Loucy (cell line): Measurements from ENCODE around the gene ITPKB.

ENCODE experiments used
- EZH2phosphoT487 ChIP-seq: fragments of 200-600 bp; IDR thresholded peaks from 2 replicates; pipeline ENCODE4 v1.6.1; 2018; ENCODE audit warnings: antibody characterized with exemption, mild to moderate bottlenecking, moderate library complexity, borderline replicate concordance
- TF ChIP-seq, protein P1 (sequence below): fragments of 200-600 bp; sonication (generic); conservative IDR thresholded peaks from 2 replicates; pipeline ENCODE4 v1.5.1; 2014; ENCODE audit warnings: mild to moderate bottlenecking, antibody characterized with exemption, low read length

DNA sequence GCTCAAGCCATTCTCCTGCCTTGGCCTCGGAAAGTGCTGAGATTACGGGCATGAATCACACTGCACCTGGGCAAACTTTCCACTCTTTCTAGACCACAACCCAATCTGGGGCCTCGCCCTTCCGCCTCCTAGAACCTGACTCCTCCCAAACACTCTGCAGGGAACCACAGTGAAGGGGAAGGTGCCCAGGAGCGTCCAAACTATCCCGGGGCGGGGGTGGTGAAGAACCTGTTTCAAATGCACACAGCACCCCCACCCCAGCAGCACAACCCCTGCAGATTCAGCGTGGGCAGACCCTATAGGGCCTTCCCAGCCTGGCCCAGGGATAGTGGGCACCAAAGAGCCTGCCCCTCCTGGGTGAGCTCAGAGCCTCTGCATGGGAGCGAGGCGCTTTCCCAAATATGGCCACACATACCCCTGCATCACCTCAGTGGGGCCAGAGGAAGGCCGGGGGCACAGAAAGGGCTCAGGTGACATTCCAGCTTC, 103.6 kb downstream of the ITPKB start:
- TF ChIP-seq, protein P1, sequence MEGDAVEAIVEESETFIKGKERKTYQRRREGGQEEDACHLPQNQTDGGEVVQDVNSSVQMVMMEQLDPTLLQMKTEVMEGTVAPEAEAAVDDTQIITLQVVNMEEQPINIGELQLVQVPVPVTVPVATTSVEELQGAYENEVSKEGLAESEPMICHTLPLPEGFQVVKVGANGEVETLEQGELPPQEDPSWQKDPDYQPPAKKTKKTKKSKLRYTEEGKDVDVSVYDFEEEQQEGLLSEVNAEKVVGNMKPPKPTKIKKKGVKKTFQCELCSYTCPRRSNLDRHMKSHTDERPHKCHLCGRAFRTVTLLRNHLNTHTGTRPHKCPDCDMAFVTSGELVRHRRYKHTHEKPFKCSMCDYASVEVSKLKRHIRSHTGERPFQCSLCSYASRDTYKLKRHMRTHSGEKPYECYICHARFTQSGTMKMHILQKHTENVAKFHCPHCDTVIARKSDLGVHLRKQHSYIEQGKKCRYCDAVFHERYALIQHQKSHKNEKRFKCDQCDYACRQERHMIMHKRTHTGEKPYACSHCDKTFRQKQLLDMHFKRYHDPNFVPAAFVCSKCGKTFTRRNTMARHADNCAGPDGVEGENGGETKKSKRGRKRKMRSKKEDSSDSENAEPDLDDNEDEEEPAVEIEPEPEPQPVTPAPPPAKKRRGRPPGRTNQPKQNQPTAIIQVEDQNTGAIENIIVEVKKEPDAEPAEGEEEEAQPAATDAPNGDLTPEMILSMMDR, result no peak
- TF ChIP-seq EZH2phosphoT487, result no peak
